B cell (primary cell): ENCODE data around the gene HDLBP. TPM values are rescaled to one million over a fixed set of nuclear protein-coding genes. Genes with fewer than 3 reads are reported as not detected.

Experiments
- ATAC-seq: fragments of 200-7000 bp; cut with Tn5 transposase; one replicate; pipeline ENCODE4 v1.10.0; 2021; ENCODE audit warnings: low read depth, mild to moderate bottlenecking, moderate number of reproducible peaks, moderate library complexity
- CTCF ChIA-PET: fragments of 350-600 bp; sonication (Branson Sonifier 250); formaldehyde crosslinking; loops from one replicate; lab custom pipeline; 2021; ENCODE audit warnings: antibody characterized with exemption, inconsistent platforms; lab: Charles Lee
- POLR2A ChIA-PET: fragments of 350-600 bp; sonication (Branson Sonifier 250); formaldehyde crosslinking; loops from one replicate; lab custom pipeline; 2021; ENCODE audit warnings: antibody characterized with exemption; lab: Charles Lee
- DNase-seq: peaks from one replicate; pipeline ENCODE4 v3.0.0; 2013
- H2AFZ ChIP-seq: 2 replicates; pipeline ENCODE4 v1.6.1; 2012; ENCODE audit warnings: mild to moderate bottlenecking, low read depth, low read length; ENCODE audit not compliant: insufficient read depth, poor library complexity, severe bottlenecking
- H3K27ac ChIP-seq, 2 donors: 1 replicate in 1 of 2; 2 replicates in 1 of 2; pipeline ENCODE4 v1.5.1; 2012 to 2013; ENCODE audit warnings: low read length in 2 of 2, mild to moderate bottlenecking in 2 of 2, moderate library complexity in 1 of 2
- H3K27me3 ChIP-seq, 4 experiments: fragments of 200-600 bp in 1 of 4; sonication (generic) in 1 of 4; replicated peaks in 1 of 4; 1 replicate in 2 of 4; 2 replicates in 2 of 4; pipeline versions ENCODE4 v1.6.1 to v1.7.0; 2013 to 2016; ENCODE audit warnings: low read length in 3 of 4, mild to moderate bottlenecking in 2 of 4, mixed read lengths in 1 of 4, moderate library complexity in 1 of 4; ENCODE audit not compliant: insufficient read depth in 4 of 4, control insufficient read depth in 3 of 4; ENCODE audit errors: control extremely low read depth in 1 of 4
- H3K36me3 ChIP-seq, 2 experiments: replicated peaks in 1 of 2; 1 replicate in 1 of 2; 2 replicates in 1 of 2; pipeline versions ENCODE4 v1.6.1 to v1.7.1; 2013; ENCODE audit warnings: low read length in 1 of 2; ENCODE audit not compliant: insufficient read depth in 2 of 2, control insufficient read depth in 1 of 2; ENCODE audit errors: control extremely low read depth in 1 of 2, extremely low read depth in 1 of 2
- H3K4me1 ChIP-seq, 2 donors: fragments of 200-600 bp in 1 of 2; sonication (generic) in 1 of 2; 1 replicate in 1 of 2; 2 replicates in 1 of 2; pipeline versions ENCODE4 v1.5.1 to v1.6.1; 2013 to 2017; ENCODE audit warnings: low read length in 2 of 2; ENCODE audit not compliant: control insufficient read depth in 2 of 2, insufficient read depth in 2 of 2
- H3K4me2 ChIP-seq: replicated peaks from 2 replicates; pipeline ENCODE3; 2012; ENCODE audit warnings: mild to moderate bottlenecking, low read depth, low read length; ENCODE audit not compliant: poor library complexity, severe bottlenecking
- H3K4me3 ChIP-seq, 5 experiments: fragments of 200-600 bp in 1 of 5; sonication (generic) in 1 of 5; 1 replicate in 3 of 5; 2 replicates in 2 of 5; pipeline versions ENCODE4 v1.5.1 to v1.7.0; 2011 to 2016; ENCODE audit warnings: low read length in 4 of 5, mild to moderate bottlenecking in 4 of 5, low read depth in 2 of 5, control low read depth in 1 of 5, moderate library complexity in 1 of 5; ENCODE audit not compliant: insufficient read depth in 1 of 5; ENCODE audit errors: control extremely low read depth in 1 of 5, extremely low read depth in 1 of 5
- H3K79me2 ChIP-seq: fragments of 200-600 bp; sonication (generic); one replicate; pipeline ENCODE4 v1.6.0; 2016; ENCODE audit warnings: low read length; ENCODE audit not compliant: control insufficient read depth, insufficient read depth
- H3K9ac ChIP-seq: fragments of 200-600 bp; sonication (generic); 2 replicates; pipeline ENCODE4 v1.6.1; 2017; ENCODE audit warnings: mild to moderate bottlenecking, low read length, moderate library complexity
- H3K9me3 ChIP-seq, 3 donors: one replicate each; pipeline versions ENCODE4 v1.6.1 to v1.7.1; 2013; ENCODE audit warnings: low read length in 2 of 3; ENCODE audit not compliant: control insufficient read depth in 2 of 3, insufficient read depth in 1 of 3; ENCODE audit errors: control extremely low read depth in 1 of 3
- H4K20me1 ChIP-seq: 2 replicates; pipeline ENCODE4 v1.6.0; 2012; ENCODE audit warnings: mild to moderate bottlenecking, low read length; ENCODE audit not compliant: insufficient read depth, control insufficient read depth, poor library complexity, severe bottlenecking
- H3K27ac Mint-ChIP-seq: one replicate; pipeline ENCODE4 v1.8.0; 2021; ENCODE audit warnings: mixed read lengths
- H3K27me3 Mint-ChIP-seq: one replicate; pipeline ENCODE4 v1.8.0; 2021; ENCODE audit warnings: mixed read lengths
- H3K4me1 Mint-ChIP-seq: one replicate; pipeline ENCODE4 v1.8.0; 2021; ENCODE audit warnings: mixed read lengths
- H3K4me3 Mint-ChIP-seq: one replicate; pipeline ENCODE4 v1.8.0; 2021; ENCODE audit warnings: mixed read lengths
- H3K9me3 Mint-ChIP-seq: one replicate; pipeline ENCODE4 v1.8.0; 2022; ENCODE audit warnings: mixed read lengths; ENCODE audit not compliant: insufficient read depth
- EZH2 ChIP-seq: IDR thresholded peaks from 2 replicates; pipeline ENCODE4 v1.6.1; 2012; ENCODE audit warnings: borderline replicate concordance, low read depth, mild to moderate bottlenecking, moderate library complexity, low read length; ENCODE audit not compliant: insufficient read depth, poor library complexity, severe bottlenecking
- WGBS: methylation state at CpG from one replicate; pipeline ENCODE4 v1.1.5; 2013; ENCODE audit warnings: missing lambda C conversion rate; ENCODE audit not compliant: insufficient coverage; 5-methylcytosine and 5-hydroxymethylcytosine counted together
- intact Hi-C: fragments of 100-400 bp; cut with micrococcal nuclease; formaldehyde crosslinking; loops from one replicate; pipeline ENCODE4 v1.10.0; 2022
- polyA plus RNA-seq: library from polyadenylated mRNA; depleted of rRNA; stranded (reverse); fragments of >200 nt; gene quantifications from 2 replicates; pipeline ENCODE4 v1.2.3, GENCODE V29; 2012
- total RNA-seq, 2 donors: library from RNA; stranded (reverse); fragments of 120-200 nt in 1 of 2; gene quantifications; 1 replicate in 1 of 2; 2 replicates in 1 of 2; pipeline versions ENCODE4 v1.2.3 to v1.2.4, GENCODE V29; 2013 to 2022
- TF ChIP-seq, protein P1 (sequence below): fragments of 200-600 bp; IDR thresholded peaks from one replicate; pipeline ENCODE4 v1.8.0; 2022; ENCODE audit warnings: antibody characterized with exemption, mild to moderate bottlenecking

Gene HDLBP
- total and polyA plus RNA-seq, 2 donors (not counting 1 experiment from before 2014, with no cell fraction given): 55.1 to 127 TPM

DNA sequence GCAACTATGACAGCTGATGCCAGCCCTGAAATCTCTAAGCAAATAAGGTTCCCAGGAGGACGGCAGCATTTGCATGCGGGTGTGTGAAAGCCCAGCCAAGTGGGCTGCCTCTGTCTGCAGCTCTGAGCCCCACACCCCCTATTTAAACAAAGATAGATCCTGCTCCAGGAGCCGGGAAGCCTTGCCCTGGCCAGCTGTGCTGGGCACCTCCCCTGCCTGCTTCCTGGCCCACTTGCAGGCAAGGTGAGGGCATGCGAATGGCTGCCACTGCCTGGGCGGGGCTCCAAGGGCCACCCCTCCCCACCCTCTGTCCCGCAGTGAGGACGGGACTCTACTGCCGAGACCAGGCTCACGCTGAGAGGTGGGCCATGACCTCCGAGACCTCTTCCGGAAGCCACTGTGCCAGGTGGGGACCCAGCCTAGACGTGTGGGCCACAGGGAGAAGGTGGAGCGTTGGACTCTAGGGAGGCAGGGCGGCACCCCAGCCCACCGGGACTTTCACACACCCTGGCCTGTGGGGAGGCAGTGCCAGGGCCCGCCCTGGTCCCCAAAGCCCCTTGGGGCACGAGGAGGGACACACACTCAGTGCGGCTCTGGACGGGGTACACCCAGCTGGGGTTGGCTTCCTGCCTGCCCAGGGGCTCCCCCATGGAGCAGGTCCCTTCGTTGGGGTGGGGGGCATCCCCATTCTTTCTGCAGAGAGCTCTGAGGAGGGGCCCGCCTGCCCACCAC lies 126.9 kb downstream of the HDLBP start, which contains the start of gene ANO7:
Gene ANO7 (plus strand): TSS at position 317 of the 732 bp plus-strand sequence. CDS start 1,387 bp downstream, outside the sequence.
- H3K9me3 Mint-ChIP-seq: no peaks in the 10 kb centered on the region
- Histone ChIP-seq H3K4me3 (peak within 1 kb of the TSS in 3 of 5 experiments; percentile 5 to 36 (median 18)), H3K9ac (peak within 1 kb of the TSS; percentile 26), H3K36me3 (no peaks in the 10 kb centered on the region), H4K20me1 (no peaks in the 10 kb centered on the region), H3K79me2 (no peaks in the 10 kb centered on the region), H3K4me1 (peaks cover 0 to 12% of the 10 kb centered on the region in 2 donors), H3K27me3 (no peaks in the 10 kb centered on the region), H3K4me2 (peak within 1 kb of the TSS; percentile 48), H2AFZ (peak within 1 kb of the TSS; percentile 32), H3K9me3 (peaks cover 0 to 3% (median 0%) of the 10 kb centered on the region in 3 donors), H3K27ac (no peak within 1 kb of the TSS)
- TF ChIP-seq EZH2: no peak
- TF ChIP-seq, protein P1, sequence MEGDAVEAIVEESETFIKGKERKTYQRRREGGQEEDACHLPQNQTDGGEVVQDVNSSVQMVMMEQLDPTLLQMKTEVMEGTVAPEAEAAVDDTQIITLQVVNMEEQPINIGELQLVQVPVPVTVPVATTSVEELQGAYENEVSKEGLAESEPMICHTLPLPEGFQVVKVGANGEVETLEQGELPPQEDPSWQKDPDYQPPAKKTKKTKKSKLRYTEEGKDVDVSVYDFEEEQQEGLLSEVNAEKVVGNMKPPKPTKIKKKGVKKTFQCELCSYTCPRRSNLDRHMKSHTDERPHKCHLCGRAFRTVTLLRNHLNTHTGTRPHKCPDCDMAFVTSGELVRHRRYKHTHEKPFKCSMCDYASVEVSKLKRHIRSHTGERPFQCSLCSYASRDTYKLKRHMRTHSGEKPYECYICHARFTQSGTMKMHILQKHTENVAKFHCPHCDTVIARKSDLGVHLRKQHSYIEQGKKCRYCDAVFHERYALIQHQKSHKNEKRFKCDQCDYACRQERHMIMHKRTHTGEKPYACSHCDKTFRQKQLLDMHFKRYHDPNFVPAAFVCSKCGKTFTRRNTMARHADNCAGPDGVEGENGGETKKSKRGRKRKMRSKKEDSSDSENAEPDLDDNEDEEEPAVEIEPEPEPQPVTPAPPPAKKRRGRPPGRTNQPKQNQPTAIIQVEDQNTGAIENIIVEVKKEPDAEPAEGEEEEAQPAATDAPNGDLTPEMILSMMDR: no peak
- H3K27me3 Mint-ChIP-seq: no peaks in the 10 kb centered on the region
- intact Hi-C loops: no loop called here
- WGBS: 71% methylated on average over 19 of the region's 21 CpGs
- DNase-seq: no peak
- POLR2A ChIA-PET: no interaction called here
- peaks cover 7% of the 10 kb centered on the region for H3K4me1 Mint-ChIP-seq
- H3K27ac Mint-ChIP-seq: no peak within 1 kb of the TSS
- peak within 1 kb of the TSS; percentile 64 for H3K4me3 Mint-ChIP-seq
- peak; percentile 45 for ATAC-seq
- CTCF ChIA-PET: interaction anchor here (1.7 kb wide), 1 partner anchor 205 kb away, joined by 5 read pairs; no protein-coding TSS in a partner anchor

DNA sequence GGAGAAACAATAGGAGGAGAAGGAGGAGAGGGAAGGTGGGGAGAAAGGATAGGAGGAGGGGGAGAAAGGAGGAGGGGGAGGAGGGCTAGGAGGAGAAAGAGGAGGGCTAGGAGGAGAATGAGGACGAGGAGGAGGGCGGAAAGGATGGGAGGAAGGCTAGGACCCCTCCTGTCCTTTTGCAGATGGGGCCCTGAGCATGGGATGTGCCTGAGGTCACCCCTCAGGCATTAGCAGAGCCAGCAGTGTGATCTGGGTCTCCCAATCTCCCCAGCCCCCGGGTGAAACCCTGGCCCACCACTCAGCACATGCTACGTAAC lies 127.6 kb downstream of the HDLBP start:
- peak overlapping the region; percentile 48 for H3K4me2 ChIP-seq
- CTCF ChIA-PET: interaction anchor here (1.7 kb wide), 1 partner anchor 204 kb away, joined by 5 read pairs; no protein-coding TSS in a partner anchor

More for the DNA sequence above, 127.6 kb downstream of the HDLBP start:
- Histone ChIP-seq H3K9ac (peak overlapping the region; percentile 26), H3K27ac (no peak overlapping the region), H3K4me3 (peak overlapping the region in 2 of 5 experiments; percentile 5 to 36), H2AFZ (peak overlapping the region; percentile 32), H3K79me2 (no peaks in the 10 kb centered on the region), H4K20me1 (no peaks in the 10 kb centered on the region), H3K9me3 (peaks cover 0 to 3% (median 0%) of the 10 kb centered on the region in 3 donors), H3K27me3 (no peaks in the 10 kb centered on the region), H3K4me1 (peaks cover 0 to 12% of the 10 kb centered on the region in 2 donors), H3K36me3 (no peaks in the 10 kb centered on the region)
- intact Hi-C loops: no loop called here
- Mint-ChIP-seq H3K9me3 (no peaks in the 10 kb centered on the region), H3K4me1 (peaks cover 7% of the 10 kb centered on the region), H3K27me3 (no peaks in the 10 kb centered on the region), H3K27ac (no peak overlapping the region), H3K4me3 (peak overlapping the region; percentile 64)
- DNase-seq (no peak), ATAC-seq (no peak)
- TF ChIP-seq EZH2: no peak
- TF ChIP-seq, protein P1: no peak
- 68% methylated on average over 2 of the region's 4 CpGs for WGBS
- POLR2A ChIA-PET: no interaction called here
